Measurements from ENCODE around the gene LHFPL6.

DNA sequence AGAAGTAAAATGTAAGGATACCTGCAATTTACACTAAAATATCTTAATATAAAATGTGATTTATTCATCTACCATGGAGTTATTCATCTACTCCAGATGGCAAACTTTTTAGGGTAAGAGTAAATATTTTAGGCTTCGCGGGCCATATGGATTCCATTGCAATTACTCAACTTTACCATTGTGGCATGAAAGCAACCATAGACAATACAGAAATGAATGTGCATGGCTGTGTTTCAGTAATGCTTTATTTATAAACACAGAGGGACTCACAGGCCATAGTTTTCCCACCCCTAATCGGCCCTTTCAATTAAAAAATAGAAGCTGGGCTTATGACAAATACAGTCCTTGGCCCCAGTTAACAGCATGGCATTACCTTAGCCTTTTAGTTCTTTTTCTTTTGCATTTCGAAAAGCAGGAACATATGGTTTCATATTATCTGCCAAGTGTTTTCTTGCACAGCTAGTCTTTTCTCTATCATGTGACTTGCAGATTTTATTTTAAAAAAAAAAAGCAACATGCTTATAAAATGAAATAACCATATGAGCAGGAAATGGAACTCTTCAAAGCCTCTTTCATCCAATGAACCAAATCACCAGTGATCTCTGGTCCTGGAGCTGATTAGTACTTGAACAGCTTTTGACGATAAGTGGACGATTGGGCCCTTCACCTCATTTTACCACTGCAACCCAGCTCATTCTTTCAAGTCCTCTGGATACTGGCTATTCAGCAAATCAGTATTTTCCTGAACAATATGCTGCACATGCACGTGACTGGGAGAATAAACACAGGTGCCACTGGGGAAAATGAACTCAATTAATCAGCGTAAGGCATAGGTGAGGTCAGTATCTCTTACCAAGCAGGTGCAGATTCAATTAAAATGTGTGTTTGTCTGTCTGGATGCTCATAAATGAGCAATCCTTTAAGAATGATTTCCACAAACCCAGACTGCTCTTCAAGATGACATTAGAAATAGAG lies 63.9 kb downstream of the LHFPL6 start:
- TF ChIP-seq GATA2 (IDR thresholded peaks at IDR 0.05; ENCODE audit: low read depth, low read length): no peak
- TF ChIP-seq GATA3 (IDR thresholded peaks at IDR 0.05; ENCODE audit: low read depth, low read length): no peak
